ENCODE measurements around the gene ARHGEF12.

The ARHGEF12 gene

GRCh38 chr11:120338107-120338933 lies 2.1 kb downstream of the ARHGEF12 start:
- peaks cover 11 to 29% of the 10 kb centered on the region in 2 experiments for H3K4me1 ChIP-seq (ENCODE audit: control insufficient read depth in 1 of 2, insufficient read depth in 1 of 2, low read depth in 1 of 2, low read length in 1 of 2)
- no peak for TF ChIP-seq CTCF (IDR thresholded peaks at IDR 0.05)

DNA sequence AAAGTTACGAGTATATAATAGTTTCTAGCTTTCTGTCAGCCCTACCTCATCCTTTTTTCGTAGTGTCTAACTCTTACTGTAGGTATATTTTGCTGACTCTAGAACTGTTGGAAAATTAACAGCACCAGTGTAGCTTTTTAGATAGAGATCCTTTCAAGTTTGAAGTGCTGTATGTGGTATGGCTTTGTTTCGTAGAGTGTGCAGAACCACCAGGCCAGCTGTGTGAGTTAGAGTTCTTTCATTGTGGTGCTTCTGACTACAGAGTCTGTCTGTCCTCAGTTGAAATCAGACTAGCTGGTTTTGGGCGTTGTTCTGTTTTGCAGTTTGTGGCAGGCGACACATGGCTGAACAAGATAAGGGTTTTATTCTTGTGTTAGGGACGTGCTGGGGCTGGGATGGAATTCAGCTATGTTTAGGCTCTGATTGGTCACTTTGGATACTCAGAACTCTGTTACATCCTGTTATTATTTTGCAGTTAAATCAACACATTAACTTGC lies 3.2 kb downstream of the ARHGEF12 start:
- peaks cover 11 to 32% of the 10 kb centered on the region in 2 experiments for H3K4me1 ChIP-seq (ENCODE audit: control insufficient read depth in 1 of 2, insufficient read depth in 1 of 2, low read depth in 1 of 2, low read length in 1 of 2)
- no peak for TF ChIP-seq CTCF (IDR thresholded peaks at IDR 0.05)

More at GRCh38 chr11:120338107-120338933, 2.1 kb downstream of the ARHGEF12 start:
- Histone ChIP-seq H3K36me3 (no peaks in the 10 kb centered on the region), H3K27ac (no peak overlapping the region), H3K27me3 (peaks cover 100% of the 10 kb centered on the region), H3K4me3 (ENCODE audit: low read depth in 1 of 2, low read length in 1 of 2) (no peak overlapping the region), H3K9me3 (no peaks in the 10 kb centered on the region)

GRCh38 chr11:120340529-120340928 lies 4.3 kb downstream of the ARHGEF12 start:
- H3K4me1 ChIP-seq (ENCODE audit: control insufficient read depth in 1 of 2, insufficient read depth in 1 of 2, low read depth in 1 of 2, low read length in 1 of 2): peaks cover 11 to 27% of the 10 kb centered on the region in 2 experiments
- no peak for TF ChIP-seq CTCF (IDR thresholded peaks at IDR 0.05)

More for the DNA sequence above, 3.2 kb downstream of the ARHGEF12 start:
- H3K4me3 ChIP-seq (ENCODE audit: low read depth in 1 of 2, low read length in 1 of 2): no peak overlapping the region
- H3K27ac ChIP-seq: no peak overlapping the region
- no peaks in the 10 kb centered on the region for H3K36me3 ChIP-seq
- no peaks in the 10 kb centered on the region for H3K9me3 ChIP-seq
- peaks cover 100% of the 10 kb centered on the region for H3K27me3 ChIP-seq

GRCh38 chr11:120342226-120342625 lies 6.0 kb downstream of the ARHGEF12 start:
- H3K27ac ChIP-seq: no peak overlapping the region
- no peaks in the 10 kb centered on the region for H3K36me3 ChIP-seq
- H3K9me3 ChIP-seq: no peaks in the 10 kb centered on the region
- H3K4me1 ChIP-seq (ENCODE audit: control insufficient read depth in 1 of 2, insufficient read depth in 1 of 2, low read depth in 1 of 2, low read length in 1 of 2): peaks cover under 1 to 12% of the 10 kb centered on the region in 2 experiments
- TF ChIP-seq CTCF (IDR thresholded peaks at IDR 0.05): no peak
- no peak overlapping the region for H3K4me3 ChIP-seq (ENCODE audit: low read depth in 1 of 2, low read length in 1 of 2)
- peaks cover 100% of the 10 kb centered on the region for H3K27me3 ChIP-seq

More at GRCh38 chr11:120340529-120340928, 4.3 kb downstream of the ARHGEF12 start:
- no peak overlapping the region for H3K4me3 ChIP-seq (ENCODE audit: low read depth in 1 of 2, low read length in 1 of 2)
- no peak overlapping the region for H3K27ac ChIP-seq
- H3K27me3 ChIP-seq: peaks cover 100% of the 10 kb centered on the region
- H3K9me3 ChIP-seq: no peaks in the 10 kb centered on the region
- no peaks in the 10 kb centered on the region for H3K36me3 ChIP-seq

- no peak overlapping the region for H3K27ac ChIP-seq
- H3K9me3 ChIP-seq: no peaks in the 10 kb centered on the region
- no peak for TF ChIP-seq CTCF (IDR thresholded peaks at IDR 0.05)
- H3K36me3 ChIP-seq: no peaks in the 10 kb centered on the region
- peaks cover 100% of the 10 kb centered on the region for H3K27me3 ChIP-seq
- H3K4me1 ChIP-seq (ENCODE audit: control insufficient read depth in 1 of 2, insufficient read depth in 1 of 2, low read depth in 1 of 2, low read length in 1 of 2): peaks cover 0 to 7% of the 10 kb centered on the region in 2 experiments
- no peak overlapping the region for H3K4me3 ChIP-seq (ENCODE audit: low read depth in 1 of 2, low read length in 1 of 2)
Observed at GRCh38 chr11:120342678-120343077, 6.5 kb downstream of the ARHGEF12 start.
